Measurements from ENCODE around the gene CYTH1. TPM values are rescaled to one million over a fixed set of nuclear protein-coding genes. Genes with fewer than 3 reads are reported as not detected.

CYTH1 gene
- total and polyA plus RNA-seq, 12 donors, result 26.0 to 141 (median 46.2) TPM

DNA sequence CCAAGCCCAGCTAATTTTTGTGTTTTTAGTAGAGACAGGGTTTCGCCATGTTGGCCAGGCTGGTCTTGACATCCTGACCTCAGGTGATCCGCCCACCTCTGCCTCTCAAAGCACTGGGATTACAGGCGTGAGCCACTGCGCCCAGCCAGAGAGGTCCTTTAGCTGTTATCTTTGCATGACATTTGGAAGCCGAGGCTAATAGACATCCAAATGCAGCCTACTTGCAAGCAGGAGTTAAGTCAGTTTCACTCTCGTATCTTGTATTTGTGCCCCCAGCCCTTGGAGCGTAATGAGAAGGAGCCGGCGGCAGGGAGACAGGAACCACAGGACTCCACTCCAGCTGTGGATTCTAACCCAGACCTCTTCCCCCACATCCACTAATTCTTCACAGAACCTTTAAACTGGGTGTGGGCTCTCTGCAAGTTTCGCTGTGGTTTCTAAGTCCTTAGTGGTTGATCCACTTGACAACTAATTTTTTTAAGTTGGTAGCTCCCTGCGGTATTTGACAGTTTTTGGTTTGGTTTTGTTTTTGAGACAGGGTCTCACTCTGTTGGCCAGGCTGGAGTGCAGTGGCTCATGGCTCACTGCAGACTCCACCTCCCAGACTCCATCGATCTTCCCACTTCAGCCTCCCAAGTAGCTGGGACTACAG, 3.1 kb upstream of the CYTH1 start:
- Histone ChIP-seq H3K36me3 (replicated peaks in 1 of 2) (no peaks in the 10 kb centered on the region), H3K27me3 (no peaks in the 10 kb centered on the region), H3K27ac (no peak overlapping the region), H3K9me3 (replicated peaks in 1 of 3) (no peaks in the 10 kb centered on the region), H3K4me3 (no peak overlapping the region), H3K4me1 (replicated peaks in 1 of 2) (peaks cover 8 to 34% of the 10 kb centered on the region in 2 donors)
- intact Hi-C loops (cut with DNase I), result no loop called here
- peak in 1 of 7 donors; percentile 18 for DNase-seq
- WGBS, 4 donors, result 87 to 91% (median 87%) methylated on average over 8 to 12 of the region's 12 CpGs
- TF ChIP-seq, protein P1, sequence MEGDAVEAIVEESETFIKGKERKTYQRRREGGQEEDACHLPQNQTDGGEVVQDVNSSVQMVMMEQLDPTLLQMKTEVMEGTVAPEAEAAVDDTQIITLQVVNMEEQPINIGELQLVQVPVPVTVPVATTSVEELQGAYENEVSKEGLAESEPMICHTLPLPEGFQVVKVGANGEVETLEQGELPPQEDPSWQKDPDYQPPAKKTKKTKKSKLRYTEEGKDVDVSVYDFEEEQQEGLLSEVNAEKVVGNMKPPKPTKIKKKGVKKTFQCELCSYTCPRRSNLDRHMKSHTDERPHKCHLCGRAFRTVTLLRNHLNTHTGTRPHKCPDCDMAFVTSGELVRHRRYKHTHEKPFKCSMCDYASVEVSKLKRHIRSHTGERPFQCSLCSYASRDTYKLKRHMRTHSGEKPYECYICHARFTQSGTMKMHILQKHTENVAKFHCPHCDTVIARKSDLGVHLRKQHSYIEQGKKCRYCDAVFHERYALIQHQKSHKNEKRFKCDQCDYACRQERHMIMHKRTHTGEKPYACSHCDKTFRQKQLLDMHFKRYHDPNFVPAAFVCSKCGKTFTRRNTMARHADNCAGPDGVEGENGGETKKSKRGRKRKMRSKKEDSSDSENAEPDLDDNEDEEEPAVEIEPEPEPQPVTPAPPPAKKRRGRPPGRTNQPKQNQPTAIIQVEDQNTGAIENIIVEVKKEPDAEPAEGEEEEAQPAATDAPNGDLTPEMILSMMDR (IDR thresholded peaks at IDR 0.05), result no peak
- no peak for TF ChIP-seq POLR2A (IDR thresholded peaks at IDR 0.05)

DNA sequence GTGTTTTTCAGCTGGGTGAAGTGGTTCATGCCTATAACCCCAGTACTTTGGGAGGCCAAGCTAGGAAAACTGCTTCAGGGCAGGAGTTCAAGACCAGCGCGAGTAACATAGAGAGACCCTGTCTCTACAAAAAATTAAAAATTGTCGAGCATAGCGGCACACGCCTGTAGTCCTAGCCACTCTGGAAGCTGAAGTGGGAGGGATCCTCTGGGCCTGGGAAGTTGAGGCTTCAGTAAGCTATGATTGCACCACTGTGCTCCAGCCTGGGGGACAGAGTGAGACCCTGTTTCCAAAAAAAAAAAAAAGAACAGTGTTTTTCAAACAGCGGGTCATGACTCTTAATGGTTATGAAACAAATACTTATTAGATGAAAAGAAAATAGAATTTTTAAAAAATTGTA, 2.3 kb upstream of the CYTH1 start:
- WGBS, 4 donors, result 90 to 96% (median 95%) methylated on average over 6 of the region's 6 CpGs
- Histone ChIP-seq H3K27ac (peak overlapping the region in 3 of 5 donors; percentile 68 to 96 (median 83)), H3K4me1 (replicated peaks in 1 of 2) (peaks cover 8 to 34% of the 10 kb centered on the region in 2 donors), H3K9me3 (replicated peaks in 1 of 3) (no peaks in the 10 kb centered on the region), H3K4me3 (no peak overlapping the region), H3K36me3 (replicated peaks in 1 of 2) (no peaks in the 10 kb centered on the region), H3K27me3 (no peaks in the 10 kb centered on the region)
- DNase-seq, result peak in 1 of 7 donors; percentile 14
- intact Hi-C loops (cut with DNase I), result no loop called here
- TF ChIP-seq, protein P1 (IDR thresholded peaks at IDR 0.05), result no peak
- no peak for TF ChIP-seq POLR2A (IDR thresholded peaks at IDR 0.05)

DNA sequence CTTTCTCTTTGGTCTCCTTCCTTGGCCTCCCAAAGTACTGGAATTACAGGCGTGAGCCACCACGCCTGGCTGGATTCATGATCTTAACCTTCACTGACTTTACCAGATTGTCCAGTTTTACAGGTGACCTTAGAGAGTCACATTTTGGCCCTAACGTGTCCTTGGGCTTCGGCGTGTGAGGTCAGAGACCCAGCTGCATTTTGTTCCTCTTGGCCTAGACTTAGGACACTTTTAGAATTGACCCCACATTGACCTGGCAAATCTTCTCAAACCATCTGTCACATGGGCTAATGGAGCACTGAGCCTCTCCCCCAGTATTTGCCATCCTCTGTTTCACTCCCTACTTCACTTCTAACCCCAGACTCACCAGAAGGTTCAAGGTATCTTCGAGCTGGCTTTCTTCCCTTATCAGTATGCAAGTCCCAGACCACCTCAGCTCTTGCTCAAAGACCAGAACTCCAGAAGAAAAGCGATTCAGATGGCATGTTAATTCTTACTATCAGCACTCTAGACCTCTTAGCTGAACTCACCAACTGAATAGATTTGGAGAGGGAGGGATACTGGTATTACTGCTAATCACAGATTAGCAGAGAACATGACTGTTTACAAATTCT, 1.7 kb upstream of the CYTH1 start:
- WGBS, 4 donors, result 50 to 64% (median 55%) methylated on average over 7 of the region's 7 CpGs
- H3K27ac ChIP-seq, result peak overlapping the region; percentile 36 to 96 (median 68)
- no peaks in the 10 kb centered on the region for H3K9me3 ChIP-seq (replicated peaks in 1 of 3)
- DNase-seq, result peak in 1 of 7 donors; percentile 24
- no peak overlapping the region for H3K4me3 ChIP-seq
- H3K36me3 ChIP-seq (replicated peaks in 1 of 2), result no peaks in the 10 kb centered on the region
- TF ChIP-seq POLR2A (IDR thresholded peaks at IDR 0.05), result no peak
- TF ChIP-seq, protein P1 (IDR thresholded peaks at IDR 0.05), result no peak
- intact Hi-C loops (cut with DNase I), result no loop called here
- H3K4me1 ChIP-seq (replicated peaks in 1 of 2), result peaks cover 8 to 32% of the 10 kb centered on the region in 2 donors
- no peaks in the 10 kb centered on the region for H3K27me3 ChIP-seq

DNA sequence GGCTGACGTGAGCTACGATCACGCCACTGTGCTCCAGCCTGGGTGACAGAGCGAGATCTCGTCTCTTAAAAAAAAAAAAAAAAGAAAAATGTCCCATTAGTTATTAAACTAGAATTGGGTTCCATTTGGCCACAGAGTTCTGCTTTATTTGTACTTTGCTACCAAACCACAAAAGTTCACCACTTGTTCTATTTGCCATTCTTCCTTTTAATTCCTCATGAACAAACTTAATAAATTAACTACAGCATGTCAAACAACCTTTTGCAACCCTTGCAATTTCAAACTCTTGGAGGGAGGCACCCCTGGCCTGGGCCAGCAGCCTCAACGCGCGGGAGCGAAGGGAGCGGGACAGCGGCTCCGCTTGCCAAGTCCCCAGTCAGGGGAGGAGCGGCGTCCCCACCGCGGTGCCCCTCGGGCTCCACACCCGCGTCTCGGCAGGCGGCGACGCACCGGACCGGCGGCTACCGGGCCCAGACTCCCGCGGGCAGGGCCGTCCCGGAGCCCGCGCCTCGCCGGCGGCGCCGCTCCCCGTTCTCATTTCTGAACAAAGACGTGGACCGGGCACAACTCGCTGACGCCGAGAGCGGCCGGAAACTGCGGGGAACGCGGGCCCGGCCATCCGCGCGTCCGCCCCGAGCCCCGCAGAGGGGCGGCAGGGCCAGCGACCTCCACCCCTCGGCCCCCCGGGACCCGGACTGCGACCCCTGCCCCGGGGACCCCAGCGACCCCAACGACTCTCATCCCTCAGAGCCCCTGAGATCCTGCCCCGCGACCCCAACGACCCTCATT, 775 bp downstream of the CYTH1 start:
- no peaks in the 10 kb centered on the region for H3K36me3 ChIP-seq (replicated peaks in 1 of 2)
- TF ChIP-seq POLR2A (IDR thresholded peaks at IDR 0.05), result peak in 1 of 2 donors; percentile 66
- TF ChIP-seq, protein P1 (IDR thresholded peaks at IDR 0.05), result no peak
- H3K4me1 ChIP-seq (replicated peaks in 1 of 2), result peaks cover 8 to 49% of the 10 kb centered on the region in 2 donors
- H3K27ac ChIP-seq, result peak overlapping the region; percentile 69 to 93 (median 88)
- H3K27me3 ChIP-seq, result no peaks in the 10 kb centered on the region
- H3K4me3 ChIP-seq, result peak overlapping the region; percentile 62 to 97 (median 74)
- intact Hi-C loops (cut with DNase I), result no loop called here
- no peaks in the 10 kb centered on the region for H3K9me3 ChIP-seq (replicated peaks in 1 of 3)
- 1 to 5% (median 3%) methylated on average over 11 to 67 of the region's 68 CpGs for WGBS, 4 donors
- DNase-seq, result peak in 6 of 7 donors; percentile 52 to 71 (median 64)

Measured in adrenal gland (tissue), 12 donors.